GM12878 (cell line): ENCODE results near the gene DRD2. TPM values are rescaled to one million over a fixed set of nuclear protein-coding genes. Genes with fewer than 3 reads are reported as not detected.

Experiments used
- ATAC-seq: fragments of 200-7000 bp; cut with Tn5 transposase; 3 replicates; pipeline ENCODE4 v1.9.1; 2020; ENCODE audit warnings: mild to moderate bottlenecking, moderate library complexity
- BruUV-seq: library from RNA; stranded (reverse); fragments of 400-500 nt; replicated peaks from 2 replicates; lab custom pipeline; 2021; lab: Mats Ljungman, UMichigan
- CTCF ChIA-PET: fragments of 300-600 bp; sonication (Branson Sonifier 250); formaldehyde crosslinking; extraction: SDS; loops from one replicate; lab custom pipeline; 2021; ENCODE audit warnings: inconsistent platforms; lab: Yijun Ruan, JAX
- POLR2A ChIA-PET: fragments of 350-600 bp; formaldehyde crosslinking; extraction: SDS; loops from one replicate; lab custom pipeline; 2021; ENCODE audit warnings: inconsistent platforms; lab: Charles Lee
- RAD21 ChIA-PET: fragments of 300-600 bp; sonication (Branson Sonifier 250); formaldehyde crosslinking; loops from one replicate; lab custom pipeline; 2023; ENCODE audit warnings: antibody characterized with exemption; ENCODE audit not compliant: unreplicated experiment; lab: Charles Lee
- SMC1A ChIA-PET: fragments of 300-600 bp; sonication (Branson Sonifier 250); formaldehyde crosslinking; loops from one replicate; lab custom pipeline; 2023; ENCODE audit not compliant: unreplicated experiment, uncharacterized antibody; lab: Charles Lee
- DNase-seq: peaks from one replicate; pipeline ENCODE4 v3.0.0-alpha.2; 2011; ENCODE audit warnings: low read depth, low spot score
- FAIRE-seq: peaks from 3 replicates; lab custom pipeline; 2011; peaks lifted over from hg19 to GRCh38; lab: Jason Lieb, UNC
- H2AFZ ChIP-seq: 2 replicates; pipeline ENCODE4 v1.6.0; 2011; ENCODE audit warnings: low read depth, low read length, control low read depth; ENCODE audit not compliant: control insufficient read depth
- H3K27ac ChIP-seq: 2 replicates; pipeline ENCODE4 v1.5.1; 2011; ENCODE audit warnings: control low read depth; ENCODE audit not compliant: control insufficient read depth, insufficient read depth
- H3K27me3 ChIP-seq, 2 experiments: replicated peaks in 1 of 2; 2 replicates each; pipeline versions ENCODE4 v1.6.0 to v1.6.1; 2011; ENCODE audit warnings: low read length in 1 of 2; ENCODE audit not compliant: control insufficient read depth in 2 of 2, insufficient read depth in 2 of 2
- H3K36me3 ChIP-seq, 2 experiments: 2 replicates each; pipeline ENCODE4 v1.5.1; 2011; ENCODE audit warnings: low read length in 1 of 2; ENCODE audit not compliant: control insufficient read depth in 2 of 2, insufficient read depth in 2 of 2
- H3K4me1 ChIP-seq: 2 replicates; pipeline ENCODE4 v1.6.1; 2011; ENCODE audit warnings: mild to moderate bottlenecking, low read length, moderate library complexity, mixed read lengths; ENCODE audit not compliant: control insufficient read depth, insufficient read depth
- H3K4me2 ChIP-seq: 2 replicates; pipeline ENCODE4 v1.6.0; 2011; ENCODE audit warnings: control low read depth; ENCODE audit not compliant: control insufficient read depth, insufficient read depth
- H3K4me3 ChIP-seq: fragments of 200-600 bp; sonication (generic); 2 replicates; pipeline ENCODE4 v1.5.1; 2016
- H3K79me2 ChIP-seq: 2 replicates; pipeline ENCODE4 v1.6.0; 2011; ENCODE audit warnings: low read length; ENCODE audit not compliant: control insufficient read depth, insufficient read depth
- H3K9ac ChIP-seq: 2 replicates; pipeline ENCODE4 v1.8.0; 2011; ENCODE audit warnings: low read length, control low read depth, mixed read lengths; ENCODE audit not compliant: control insufficient read depth, insufficient read depth
- H3K9me3 ChIP-seq: replicated peaks from 3 replicates; pipeline ENCODE4 v1.5.1; 2011; ENCODE audit warnings: mild to moderate bottlenecking, low read length; ENCODE audit not compliant: control insufficient read depth, insufficient read depth
- H4K20me1 ChIP-seq: 2 replicates; pipeline ENCODE4 v1.6.0; 2011; ENCODE audit not compliant: control insufficient read depth, insufficient read depth
- NFXL1 ChIP-seq: fragments of 450-650 bp; IDR thresholded peaks from 2 replicates; pipeline ENCODE4 v1.6.1; 2017; ENCODE audit warnings: antibody characterized with exemption, mild to moderate bottlenecking, borderline replicate concordance
- POLR2AphosphoS2 ChIP-seq: IDR thresholded peaks from 2 replicates; pipeline ENCODE4 v1.6.1; 2011; ENCODE audit warnings: low read depth, mild to moderate bottlenecking, low read length, improper control_type of control experiment, moderate library complexity
- RFX5 ChIP-seq: IDR thresholded peaks from 2 replicates; pipeline ENCODE4 v1.6.1; 2011; ENCODE audit warnings: low read depth, low read length, improper control_type of control experiment
- ZZZ3 ChIP-seq: IDR thresholded peaks from 2 replicates; pipeline ENCODE4 v1.6.1; 2011; ENCODE audit warnings: low read depth; ENCODE audit not compliant: control insufficient read depth, insufficient read length
- WGBS: methylation state at CpG from one replicate; pipeline ENCODE4 v1.1.6; 2016; ENCODE audit warnings: low lambda C conversion rate; ENCODE audit not compliant: insufficient replicate concordance, insufficient coverage; ENCODE audit errors: missing lambda C conversion rate; 5-methylcytosine and 5-hydroxymethylcytosine counted together
- in situ Hi-C: fragments of 300-500 bp; cut with MboI; formaldehyde crosslinking; loops from 9 replicates; pipeline ENCODE4 v1.14.3; 2018; ENCODE audit warnings: mixed read lengths
- intact Hi-C: fragments of 100-400 bp; cut with micrococcal nuclease; formaldehyde crosslinking; loops from one replicate; pipeline ENCODE4 v1.14.2; 2022; ENCODE audit not compliant: unreplicated experiment
- polyA plus RNA-seq, 11 experiments: library from polyadenylated mRNA; depleted of rRNA in 4 of 11; unstranded in 6 of 11; stranded (reverse) in 5 of 11; fragments of >200 nt; fragmentation: Nextera tagmentation in 4 of 11; fragmentation: Illumina TruSeq in 1 of 11; extraction: Ambion mirVana in 4 of 11; extraction: Trizol in 1 of 11; gene quantifications; 1 replicate in 1 of 11; 2 replicates in 10 of 11; pipeline versions ENCODE4 v1.2.1 to v1.2.3, GENCODE V29; 2011 to 2016; ENCODE audit warnings: inconsistent platforms in 2 of 11, missing spikeins in 2 of 11, low read depth in 1 of 11
- total RNA-seq, 4 experiments: library from RNA; depleted of rRNA in 3 of 4; stranded (reverse); fragments of >200 nt in 3 of 4; fragmentation: Illumina TruSeq in 1 of 4; extraction: Trizol in 1 of 4; gene quantifications; 2 replicates each; pipeline versions ENCODE4 v1.2.1 to v1.2.3, GENCODE V29; 2013 to 2021
- TF ChIP-seq, protein P1 (sequence below): IDR thresholded peaks from 2 replicates; pipeline ENCODE4 v1.6.1; 2012; ENCODE audit warnings: low read depth, low read length, improper control_type of control experiment
- TF ChIP-seq, protein P2 (sequence below): fragments of 450-650 bp; formaldehyde crosslinking; IDR thresholded peaks from 2 replicates; pipeline ENCODE4 v1.5.0; 2022; ENCODE audit warnings: mild to moderate bottlenecking, missing genetic modification characterization
- TF ChIP-seq, protein P3 (sequence below): fragments of 450-650 bp; IDR thresholded peaks from 2 replicates; pipeline ENCODE4 v1.6.1; 2017; ENCODE audit warnings: mild to moderate bottlenecking, low read depth, inconsistent platforms; ENCODE audit not compliant: poor library complexity, severe bottlenecking

Gene DRD2
- total and polyA plus RNA-seq, 10 of the 15 experiments (the other 5 are each of a cell fraction or from before 2014, with no cell fraction given) = not detected

DNA sequence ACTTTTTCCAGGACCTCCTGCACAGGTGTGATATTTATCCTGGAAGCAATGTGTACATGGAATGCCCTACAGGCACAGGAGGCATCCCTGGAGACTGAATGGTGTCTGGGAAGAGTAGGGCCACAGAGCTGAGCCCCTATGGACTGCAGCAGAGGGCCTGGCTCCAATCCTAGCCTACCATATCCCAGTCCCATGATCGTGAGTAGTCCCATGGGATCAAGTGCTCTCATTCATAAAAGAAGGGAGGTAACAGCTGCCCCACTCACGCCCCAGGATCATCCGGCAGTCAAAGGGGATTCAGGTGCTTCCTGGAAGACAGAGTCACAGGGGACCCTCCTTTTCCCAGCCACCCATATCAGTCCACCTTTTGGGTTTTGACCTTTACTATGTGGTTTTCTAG is 63.7 kb downstream of the DRD2 start:
- ATAC-seq (no peak), FAIRE-seq (no peak), DNase-seq (no peak)
- POLR2A ChIA-PET = no interaction called here
- H2AFZ ChIP-seq = no peak overlapping the region
- peaks cover 0 to 6% of the 10 kb centered on the region in 2 experiments; a peak in 2 of 4 replicates for H3K27me3 ChIP-seq
- TF ChIP-seq, protein P1, sequence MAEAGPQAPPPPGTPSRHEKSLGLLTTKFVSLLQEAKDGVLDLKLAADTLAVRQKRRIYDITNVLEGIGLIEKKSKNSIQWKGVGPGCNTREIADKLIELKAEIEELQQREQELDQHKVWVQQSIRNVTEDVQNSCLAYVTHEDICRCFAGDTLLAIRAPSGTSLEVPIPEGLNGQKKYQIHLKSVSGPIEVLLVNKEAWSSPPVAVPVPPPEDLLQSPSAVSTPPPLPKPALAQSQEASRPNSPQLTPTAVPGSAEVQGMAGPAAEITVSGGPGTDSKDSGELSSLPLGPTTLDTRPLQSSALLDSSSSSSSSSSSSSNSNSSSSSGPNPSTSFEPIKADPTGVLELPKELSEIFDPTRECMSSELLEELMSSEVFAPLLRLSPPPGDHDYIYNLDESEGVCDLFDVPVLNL = no peak
- TF ChIP-seq, protein P2, sequence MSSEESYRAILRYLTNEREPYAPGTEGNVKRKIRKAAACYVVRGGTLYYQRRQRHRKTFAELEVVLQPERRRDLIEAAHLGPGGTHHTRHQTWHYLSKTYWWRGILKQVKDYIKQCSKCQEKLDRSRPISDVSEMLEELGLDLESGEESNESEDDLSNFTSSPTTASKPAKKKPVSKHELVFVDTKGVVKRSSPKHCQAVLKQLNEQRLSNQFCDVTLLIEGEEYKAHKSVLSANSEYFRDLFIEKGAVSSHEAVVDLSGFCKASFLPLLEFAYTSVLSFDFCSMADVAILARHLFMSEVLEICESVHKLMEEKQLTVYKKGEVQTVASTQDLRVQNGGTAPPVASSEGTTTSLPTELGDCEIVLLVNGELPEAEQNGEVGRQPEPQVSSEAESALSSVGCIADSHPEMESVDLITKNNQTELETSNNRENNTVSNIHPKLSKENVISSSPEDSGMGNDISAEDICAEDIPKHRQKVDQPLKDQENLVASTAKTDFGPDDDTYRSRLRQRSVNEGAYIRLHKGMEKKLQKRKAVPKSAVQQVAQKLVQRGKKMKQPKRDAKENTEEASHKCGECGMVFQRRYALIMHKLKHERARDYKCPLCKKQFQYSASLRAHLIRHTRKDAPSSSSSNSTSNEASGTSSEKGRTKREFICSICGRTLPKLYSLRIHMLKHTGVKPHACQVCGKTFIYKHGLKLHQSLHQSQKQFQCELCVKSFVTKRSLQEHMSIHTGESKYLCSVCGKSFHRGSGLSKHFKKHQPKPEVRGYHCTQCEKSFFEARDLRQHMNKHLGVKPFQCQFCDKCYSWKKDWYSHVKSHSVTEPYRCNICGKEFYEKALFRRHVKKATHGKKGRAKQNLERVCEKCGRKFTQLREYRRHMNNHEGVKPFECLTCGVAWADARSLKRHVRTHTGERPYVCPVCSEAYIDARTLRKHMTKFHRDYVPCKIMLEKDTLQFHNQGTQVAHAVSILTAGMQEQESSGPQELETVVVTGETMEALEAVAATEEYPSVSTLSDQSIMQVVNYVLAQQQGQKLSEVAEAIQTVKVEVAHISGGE (CRISPR knock-in tag) = no peak
- no peak for TF ChIP-seq ZZZ3
- no peak for TF ChIP-seq POLR2AphosphoS2
- no peak for TF ChIP-seq NFXL1
- TF ChIP-seq RFX5 = no peak
- TF ChIP-seq, protein P3, sequence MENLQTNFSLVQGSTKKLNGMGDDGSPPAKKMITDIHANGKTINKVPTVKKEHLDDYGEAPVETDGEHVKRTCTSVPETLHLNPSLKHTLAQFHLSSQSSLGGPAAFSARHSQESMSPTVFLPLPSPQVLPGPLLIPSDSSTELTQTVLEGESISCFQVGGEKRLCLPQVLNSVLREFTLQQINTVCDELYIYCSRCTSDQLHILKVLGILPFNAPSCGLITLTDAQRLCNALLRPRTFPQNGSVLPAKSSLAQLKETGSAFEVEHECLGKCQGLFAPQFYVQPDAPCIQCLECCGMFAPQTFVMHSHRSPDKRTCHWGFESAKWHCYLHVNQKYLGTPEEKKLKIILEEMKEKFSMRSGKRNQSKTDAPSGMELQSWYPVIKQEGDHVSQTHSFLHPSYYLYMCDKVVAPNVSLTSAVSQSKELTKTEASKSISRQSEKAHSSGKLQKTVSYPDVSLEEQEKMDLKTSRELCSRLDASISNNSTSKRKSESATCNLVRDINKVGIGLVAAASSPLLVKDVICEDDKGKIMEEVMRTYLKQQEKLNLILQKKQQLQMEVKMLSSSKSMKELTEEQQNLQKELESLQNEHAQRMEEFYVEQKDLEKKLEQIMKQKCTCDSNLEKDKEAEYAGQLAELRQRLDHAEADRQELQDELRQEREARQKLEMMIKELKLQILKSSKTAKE = no peak
- no peak overlapping the region for H3K4me2 ChIP-seq
- no peak overlapping the region for H3K4me3 ChIP-seq
- CTCF ChIA-PET = no interaction called here
- no TSS peak for BruUV-seq
- no peak overlapping the region for H3K9ac ChIP-seq
- no peaks in the 10 kb centered on the region for H3K79me2 ChIP-seq
- H3K9me3 ChIP-seq = no peaks in the 10 kb centered on the region
- intact Hi-C loops (no loop called here), in situ Hi-C loops (no loop called here)
- H3K4me1 ChIP-seq = no peaks in the 10 kb centered on the region
- SMC1A ChIA-PET = no interaction called here
- no peak overlapping the region for H3K27ac ChIP-seq
- no peaks in the 10 kb centered on the region for H3K36me3 ChIP-seq
- no peaks in the 10 kb centered on the region for H4K20me1 ChIP-seq
- RAD21 ChIA-PET = no interaction called here
- WGBS = 22% methylated on average over 3 of the region's 3 CpGs
